ENCODE results near the gene CDKN3. TPM values are rescaled to one million over a fixed set of nuclear protein-coding genes. Genes with fewer than 3 reads are reported as not detected.
"Not testable (repeated sequence)": the region's sequence is repeated elsewhere in the genome, so short reads cannot be mapped to it uniquely, and the experiment has no call there.

Gene CDKN3
- polyA plus RNA-seq, 4 donors: 20.0 to 24.4 (median 21.7) TPM

GRCh38 chr14:54451961-54452360, 55.2 kb downstream of the CDKN3 start:
- DNase-seq (ENCODE audit: low read depth in 4 of 4, low spot score in 2 of 4): no peak

GRCh38 chr14:54453252-54453651, 56.4 kb downstream of the CDKN3 start:
- DNase-seq (ENCODE audit: low read depth in 4 of 4, low spot score in 2 of 4): no peak

- DNase-seq (ENCODE audit: low read depth in 4 of 4, low spot score in 2 of 4): not testable (repeated sequence)
Observed at GRCh38 chr14:54453990-54454389, 57.2 kb downstream of the CDKN3 start.

- no peak for DNase-seq (ENCODE audit: low read depth in 4 of 4, low spot score in 2 of 4)
Observed at GRCh38 chr14:54455363-54455762, 58.6 kb downstream of the CDKN3 start.

GRCh38 chr14:54456820-54457608, 60.2 kb downstream of the CDKN3 start:
- DNase-seq (ENCODE audit: low read depth in 4 of 4, low spot score in 2 of 4): not testable (repeated sequence)

DNA sequence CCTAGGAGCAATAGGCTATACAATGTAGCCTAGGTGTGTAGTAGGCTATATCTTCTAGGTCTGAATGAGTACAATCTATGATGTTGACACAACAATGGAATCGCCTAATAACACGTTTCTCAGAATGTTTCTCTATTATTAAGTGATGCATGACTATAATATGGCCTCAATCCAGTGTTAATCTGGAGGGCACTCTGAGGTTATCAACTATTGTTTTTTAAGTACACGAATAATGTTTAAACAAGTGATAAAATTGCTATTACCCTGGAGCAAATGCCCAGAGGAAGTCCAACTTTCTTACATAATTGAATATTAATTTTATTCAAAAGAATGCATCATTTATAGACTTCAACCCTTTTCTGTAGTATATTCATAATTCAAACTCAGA, 60.8 kb downstream of the CDKN3 start:
- no peak for DNase-seq (ENCODE audit: low read depth in 4 of 4, low spot score in 2 of 4)

GRCh38 chr14:54458536-54458935, 61.7 kb downstream of the CDKN3 start:
- DNase-seq (ENCODE audit: low read depth in 4 of 4, low spot score in 2 of 4): not testable (repeated sequence)

GRCh38 chr14:54459106-54459505, 62.3 kb downstream of the CDKN3 start:
- DNase-seq (ENCODE audit: low read depth in 4 of 4, low spot score in 2 of 4): no peak

- DNase-seq (ENCODE audit: low read depth in 4 of 4, low spot score in 2 of 4): no peak
Observed at GRCh38 chr14:54462048-54462447, 65.2 kb downstream of the CDKN3 start.

DNA sequence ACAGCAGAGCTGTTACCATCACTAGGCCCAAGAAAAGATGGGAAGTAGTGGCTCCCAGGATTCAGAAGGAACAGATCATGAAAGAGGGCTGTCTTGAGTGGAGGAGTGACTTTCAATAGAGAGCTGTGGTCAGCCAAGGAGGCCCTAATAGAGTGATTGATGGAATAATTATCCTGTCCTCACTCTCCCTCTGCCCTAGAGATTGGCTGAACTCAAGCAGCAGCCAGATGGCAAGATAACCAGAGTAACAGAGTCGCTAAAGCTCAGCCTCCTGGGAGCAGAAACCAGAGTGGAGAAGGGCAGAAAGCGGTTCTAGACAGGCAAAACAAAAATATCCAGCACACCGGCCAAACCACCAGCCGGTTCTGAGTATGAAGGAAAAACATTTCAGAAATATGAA, 68.8 kb downstream of the CDKN3 start:
- no peak for DNase-seq (ENCODE audit: low read depth in 4 of 4, low spot score in 2 of 4)

DNA sequence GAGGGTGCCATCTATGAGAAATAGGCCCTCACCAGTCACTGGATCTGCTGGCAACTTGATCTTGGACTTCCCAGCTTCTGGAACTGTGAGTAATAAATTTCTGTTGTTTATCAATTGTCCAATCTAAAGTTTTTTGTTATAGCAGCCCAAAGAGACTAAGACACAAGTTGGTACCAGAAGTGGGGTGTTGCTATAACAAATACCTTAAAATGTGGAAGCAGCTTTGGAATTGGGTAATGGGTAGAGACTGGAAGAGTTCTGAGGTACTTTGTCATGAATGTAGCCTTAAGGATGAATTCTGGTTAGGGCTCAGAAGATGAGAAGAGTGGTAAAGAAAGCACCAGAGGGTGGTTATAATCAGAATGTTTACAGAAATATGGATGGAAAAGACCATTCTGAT, 70.5 kb downstream of the CDKN3 start:
- no peak for DNase-seq (ENCODE audit: low read depth in 4 of 4, low spot score in 2 of 4)

Other genes with a start within 250 kb of the CDKN3 start
- gene CNIH1, start 44.4 kb downstream of the CDKN3 start, polyA plus RNA-seq (ENCODE audit: insufficient read length in 4 of 4): 100 to 1,000 TPM; 107 to 159 (median 133) TPM
- 10 to 100 TPM; 76.3 to 98.5 (median 95.4) TPM for gene GMFB, start 92.0 kb downstream of the CDKN3 start, polyA plus RNA-seq (ENCODE audit: insufficient read length in 4 of 4)
- gene CGRRF1, start 112.9 kb downstream of the CDKN3 start, polyA plus RNA-seq (ENCODE audit: insufficient read length in 4 of 4): 10 to 100 TPM; 27.7 to 37.7 (median 30.5) TPM
- gene SAMD4A, start 170.1 kb downstream of the CDKN3 start, polyA plus RNA-seq (ENCODE audit: insufficient read length in 4 of 4): 10 to 100 TPM in 2 of 4 donors, 1 to 10 TPM in 2; 8.2 to 11.3 (median 9.9) TPM

All from left renal cortex interstitium (tissue), 4 donors.